ENCODE results near the gene YPEL3.
"Not testable (repeated sequence)": the region's sequence is repeated elsewhere in the genome, so short reads cannot be mapped to it uniquely, and the experiment has no call there.

YPEL3 gene, protein sequence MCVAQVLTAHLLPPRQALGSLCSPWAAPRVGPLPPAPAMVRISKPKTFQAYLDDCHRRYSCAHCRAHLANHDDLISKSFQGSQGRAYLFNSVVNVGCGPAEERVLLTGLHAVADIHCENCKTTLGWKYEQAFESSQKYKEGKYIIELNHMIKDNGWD

DNA sequence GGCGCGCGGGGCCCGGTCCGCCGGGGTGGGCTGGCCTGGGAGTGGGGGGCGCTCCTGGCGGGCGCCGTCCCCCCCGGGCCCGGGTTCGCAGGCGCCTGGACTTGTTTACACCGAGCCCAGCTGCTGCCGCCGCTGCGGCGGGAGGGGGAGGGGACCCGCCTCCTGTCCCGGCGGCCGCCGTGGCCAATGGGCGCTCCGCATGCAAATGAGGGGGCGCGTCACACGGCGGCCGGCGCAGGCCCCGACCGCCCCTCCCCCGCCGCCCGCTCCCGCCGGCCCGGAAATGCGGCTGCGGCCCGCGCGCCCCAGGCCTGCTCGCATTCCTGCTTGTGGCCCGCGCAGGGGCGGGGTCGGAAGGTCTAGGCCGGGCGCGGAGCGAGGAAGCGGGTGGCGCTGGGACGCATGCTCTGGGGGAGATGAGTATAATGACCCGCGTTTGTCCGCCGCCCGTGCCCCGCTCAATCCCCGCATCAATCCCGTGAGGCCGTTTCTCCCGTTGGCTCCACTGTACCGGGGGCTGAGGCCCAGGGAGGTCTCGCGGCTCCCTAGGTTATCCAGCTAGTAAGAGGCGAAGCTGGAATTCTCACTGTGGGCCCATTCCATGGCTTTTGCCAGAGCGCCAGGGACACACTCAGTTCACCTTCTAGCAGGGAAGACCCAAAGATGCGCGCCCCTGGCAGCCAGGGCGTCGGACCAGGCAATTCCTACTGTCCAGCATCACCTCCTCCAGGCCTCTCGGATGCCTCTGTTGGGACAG is at the start of gene YPEL3:
YPEL3 (minus strand) TSS at position 109 of the 757 bp plus-strand sequence. CDS start 731 bp downstream, outside the sequence.
- H3K27me3 Mint-ChIP-seq: no peaks in the 10 kb centered on the region

DNA sequence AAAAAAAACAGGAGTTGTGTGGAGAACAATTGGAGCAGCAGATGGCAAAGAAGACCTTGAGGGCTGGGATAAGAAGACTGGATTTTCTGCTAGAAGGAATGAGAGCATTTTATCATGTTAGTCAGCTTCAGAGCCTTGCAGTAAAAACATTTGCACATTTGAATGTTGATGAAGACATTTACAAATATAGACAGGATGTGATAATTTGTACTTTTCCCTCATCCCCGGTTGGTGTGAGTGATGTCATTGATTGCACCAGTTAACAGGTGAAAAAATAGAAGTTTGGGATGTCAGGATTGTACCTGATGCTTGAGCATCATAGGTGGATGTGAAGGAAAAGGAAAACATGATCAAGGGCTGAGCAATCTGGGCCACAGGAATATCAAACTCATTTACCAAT is 49.6 kb upstream of the YPEL3 start:
- H3K27ac Mint-ChIP-seq: no peak overlapping the region
- no peaks in the 10 kb centered on the region for H3K36me3 Mint-ChIP-seq
- H3K9me3 Mint-ChIP-seq: peaks cover 5% of the 10 kb centered on the region
- peaks cover 13% of the 10 kb centered on the region for H3K4me1 Mint-ChIP-seq
- H3K4me3 Mint-ChIP-seq: no peak overlapping the region
- no peaks in the 10 kb centered on the region for H3K27me3 Mint-ChIP-seq

More for the DNA sequence above, at the start of gene YPEL3:
- Mint-ChIP-seq H3K36me3 (peaks cover 8% of the 10 kb centered on the region), H3K9me3 (peaks cover 5% of the 10 kb centered on the region), H3K27ac (peak within 1 kb of the TSS; percentile 84), H3K4me1 (peaks cover 31% of the 10 kb centered on the region), H3K4me3 (peak within 1 kb of the TSS; percentile 78)

DNA sequence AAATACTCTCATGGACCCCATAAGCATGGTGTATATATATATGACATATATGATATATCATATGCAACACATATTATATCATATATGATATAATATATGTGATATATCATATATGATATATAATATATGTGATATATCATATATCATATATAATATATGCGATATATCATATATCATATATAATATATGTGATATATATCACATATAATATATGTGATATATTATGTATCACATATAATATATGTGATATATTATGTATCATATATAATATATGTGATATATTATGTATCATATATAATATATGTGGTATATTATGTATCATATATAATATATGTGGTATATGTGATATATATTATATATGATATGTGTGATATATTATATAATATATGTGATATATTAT is 48.9 kb upstream of the YPEL3 start:
- peaks cover 19% of the 10 kb centered on the region for H3K4me1 Mint-ChIP-seq
- no peaks in the 10 kb centered on the region for H3K36me3 Mint-ChIP-seq
- no peak overlapping the region for H3K27ac Mint-ChIP-seq
- no peak overlapping the region for H3K4me3 Mint-ChIP-seq
- H3K27me3 Mint-ChIP-seq: no peaks in the 10 kb centered on the region
- H3K9me3 Mint-ChIP-seq: peaks cover 5% of the 10 kb centered on the region

DNA sequence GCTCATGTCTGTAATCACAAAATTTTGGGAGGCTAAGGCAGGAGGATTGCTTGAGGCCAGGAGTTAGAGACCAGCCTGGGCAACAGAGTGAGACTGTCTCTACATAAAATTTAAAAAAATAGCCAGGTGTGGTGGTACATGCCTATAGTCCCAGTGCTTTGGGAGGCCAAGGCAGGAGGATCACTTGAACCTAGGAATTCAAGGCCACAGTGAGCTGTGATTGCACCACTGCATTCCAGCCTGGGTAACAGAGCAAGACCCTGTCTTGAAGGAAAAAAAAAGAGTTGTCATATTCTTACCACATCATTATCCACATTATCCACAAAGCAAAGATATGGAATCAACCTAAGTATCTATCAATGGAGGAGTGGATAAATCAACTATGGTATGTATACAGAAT is 48.0 kb upstream of the YPEL3 start:
- H3K36me3 Mint-ChIP-seq: no peaks in the 10 kb centered on the region
- H3K4me1 Mint-ChIP-seq: peaks cover 28% of the 10 kb centered on the region
- H3K27me3 Mint-ChIP-seq: no peaks in the 10 kb centered on the region
- no peak overlapping the region for H3K27ac Mint-ChIP-seq
- no peak overlapping the region for H3K4me3 Mint-ChIP-seq
- H3K9me3 Mint-ChIP-seq: no peaks in the 10 kb centered on the region

DNA sequence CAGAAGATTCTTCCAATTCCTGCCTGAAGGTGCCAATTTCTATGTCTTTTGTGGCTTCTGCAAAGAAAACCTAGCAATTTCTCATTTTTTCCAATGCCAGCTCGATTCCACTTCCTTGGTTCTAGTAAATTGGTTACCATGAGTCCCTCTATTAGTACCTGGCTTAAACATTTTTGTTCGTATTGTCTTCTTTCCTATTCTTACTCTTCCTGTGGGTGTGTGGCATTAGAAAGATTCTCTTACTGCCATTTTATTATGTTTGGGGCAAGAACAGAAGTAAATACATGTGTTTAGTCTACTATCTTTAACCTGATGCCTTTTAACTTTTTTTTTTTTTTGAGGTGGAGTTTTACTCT is 47.3 kb upstream of the YPEL3 start:
- H3K27ac Mint-ChIP-seq: no peak overlapping the region
- H3K4me3 Mint-ChIP-seq: no peak overlapping the region
- H3K36me3 Mint-ChIP-seq: no peaks in the 10 kb centered on the region
- no peaks in the 10 kb centered on the region for H3K27me3 Mint-ChIP-seq
- H3K4me1 Mint-ChIP-seq: peaks cover 29% of the 10 kb centered on the region
- no peaks in the 10 kb centered on the region for H3K9me3 Mint-ChIP-seq

DNA sequence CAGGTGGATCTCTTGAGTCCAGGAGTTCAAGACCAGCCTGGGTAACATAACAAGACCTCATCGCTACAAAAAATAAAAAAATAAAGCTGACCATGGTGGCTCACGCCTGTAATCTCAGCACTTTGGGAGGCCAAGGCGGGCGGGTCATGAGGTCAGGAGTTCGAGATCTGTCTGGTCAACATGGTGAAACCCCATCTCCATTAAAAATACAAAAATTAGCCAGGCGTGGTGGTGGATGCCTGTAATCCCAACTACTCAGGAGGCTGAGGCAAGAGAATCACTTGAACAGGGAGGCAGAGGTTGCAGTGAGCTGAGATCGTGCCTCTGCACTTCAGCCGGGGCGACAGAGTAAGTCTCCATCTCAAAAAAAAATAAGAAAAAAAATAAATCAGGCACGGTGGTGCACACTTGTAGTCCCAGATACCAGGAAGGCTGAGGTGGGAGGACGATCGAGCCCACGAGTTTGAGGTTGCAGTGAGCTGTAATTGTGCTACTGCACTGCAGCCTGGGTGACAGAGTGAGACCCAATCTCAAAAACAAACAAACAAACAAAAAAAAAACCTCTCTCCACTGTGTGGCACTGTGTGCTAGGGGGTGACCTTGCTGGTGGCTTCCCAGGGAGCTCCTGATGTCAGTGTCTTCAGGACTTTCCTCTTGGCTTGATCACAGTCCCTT is 46.8 kb upstream of the YPEL3 start:
- Mint-ChIP-seq H3K4me1 (peaks cover 29% of the 10 kb centered on the region), H3K27ac (no peak overlapping the region), H3K9me3 (no peaks in the 10 kb centered on the region), H3K27me3 (no peaks in the 10 kb centered on the region), H3K4me3 (no peak overlapping the region), H3K36me3 (no peaks in the 10 kb centered on the region)

DNA sequence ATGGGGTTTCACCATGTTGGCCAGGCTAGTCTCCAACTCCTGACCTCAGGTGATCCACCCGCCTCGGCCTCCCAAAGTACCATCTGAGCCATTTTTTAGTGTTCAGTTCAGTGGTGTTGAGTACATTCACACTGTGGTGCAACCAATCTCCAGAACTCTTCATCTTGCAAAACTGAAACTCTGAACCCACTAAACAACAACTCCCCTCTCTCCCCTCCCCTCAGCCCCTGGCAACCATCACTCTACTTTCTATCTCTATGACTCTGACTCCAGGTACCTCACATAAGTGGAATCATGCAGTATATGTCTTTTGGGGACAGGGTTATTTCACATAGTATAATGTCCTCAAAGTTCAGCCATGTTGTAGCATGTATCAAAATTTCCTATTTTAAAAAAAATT is 45.7 kb upstream of the YPEL3 start:
- peaks cover 29% of the 10 kb centered on the region for H3K4me1 Mint-ChIP-seq
- H3K9me3 Mint-ChIP-seq: no peaks in the 10 kb centered on the region
- no peaks in the 10 kb centered on the region for H3K27me3 Mint-ChIP-seq
- H3K36me3 Mint-ChIP-seq: no peaks in the 10 kb centered on the region
- no peak overlapping the region for H3K4me3 Mint-ChIP-seq
- H3K27ac Mint-ChIP-seq: peak overlapping the region; percentile 77

DNA sequence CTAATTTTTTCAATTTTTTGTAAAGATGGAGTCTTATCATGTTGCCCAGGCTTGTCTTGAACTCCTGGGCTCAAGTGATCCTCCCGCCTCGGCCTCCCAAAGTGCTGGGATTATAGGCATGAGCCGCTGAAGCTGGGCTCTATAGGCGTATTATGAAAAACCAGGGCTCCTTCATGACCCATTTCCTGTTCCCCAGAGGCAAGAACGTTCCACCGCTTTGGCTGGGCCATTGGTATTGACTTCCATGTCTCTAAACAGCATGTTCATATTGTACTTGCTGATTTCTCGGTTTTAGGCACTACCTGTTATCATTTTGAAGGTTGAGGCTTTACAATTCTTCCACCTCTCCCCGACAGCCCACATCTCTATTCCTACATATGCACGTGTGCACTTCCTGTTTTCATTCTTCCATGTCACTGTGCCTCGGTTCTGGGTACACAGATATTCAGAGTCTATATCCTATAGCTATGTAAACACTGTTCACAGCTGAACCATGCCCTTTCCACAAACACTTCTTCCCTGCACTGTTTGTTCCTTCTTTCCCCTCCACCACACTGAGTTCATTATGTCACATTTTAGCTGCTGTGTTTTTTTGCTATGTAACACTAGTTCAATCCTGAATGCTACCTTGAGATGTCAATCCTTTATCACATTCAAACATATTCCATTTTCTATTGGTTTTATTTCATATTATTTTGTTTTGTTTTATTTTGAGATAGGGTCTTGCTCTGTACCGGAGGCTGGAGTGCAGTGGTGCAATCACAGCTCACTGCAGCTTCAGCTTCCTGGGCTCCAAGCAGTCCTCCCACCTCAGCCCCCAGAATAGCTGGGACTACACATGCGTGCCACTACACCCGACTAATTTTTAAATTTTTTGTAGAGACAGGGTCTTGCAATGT is 43.8 kb upstream of the YPEL3 start:
- H3K4me3 Mint-ChIP-seq: peak overlapping the region; percentile 53
- no peaks in the 10 kb centered on the region for H3K9me3 Mint-ChIP-seq
- no peaks in the 10 kb centered on the region for H3K36me3 Mint-ChIP-seq
- H3K4me1 Mint-ChIP-seq: peaks cover 29% of the 10 kb centered on the region
- H3K27ac Mint-ChIP-seq: peak overlapping the region; percentile 92
- H3K27me3 Mint-ChIP-seq: no peaks in the 10 kb centered on the region

DNA sequence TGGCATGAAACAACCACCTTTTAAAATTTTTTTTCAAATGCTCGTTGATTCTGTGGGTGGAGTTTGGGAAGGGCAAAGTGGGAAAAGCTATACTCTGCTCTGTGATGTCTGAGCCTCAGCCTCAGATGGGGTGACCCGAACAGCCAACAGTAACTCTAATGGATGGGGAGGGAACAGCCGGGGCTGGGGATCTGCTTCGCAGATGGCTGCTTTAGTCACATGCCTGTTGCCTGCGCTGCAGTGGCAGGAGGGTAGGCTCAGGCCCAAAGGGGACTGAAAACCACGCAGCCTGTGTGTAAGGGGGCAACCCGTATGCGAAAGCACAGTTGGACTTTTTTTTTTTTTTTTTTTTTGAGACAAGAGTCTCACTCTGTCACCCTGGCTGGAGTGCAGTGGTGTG is 41.9 kb upstream of the YPEL3 start:
- no peaks in the 10 kb centered on the region for H3K27me3 Mint-ChIP-seq
- H3K9me3 Mint-ChIP-seq: no peaks in the 10 kb centered on the region
- H3K4me1 Mint-ChIP-seq: peaks cover 22% of the 10 kb centered on the region
- H3K36me3 Mint-ChIP-seq: no peaks in the 10 kb centered on the region
- H3K4me3 Mint-ChIP-seq: no peak overlapping the region
- no peak overlapping the region for H3K27ac Mint-ChIP-seq

DNA sequence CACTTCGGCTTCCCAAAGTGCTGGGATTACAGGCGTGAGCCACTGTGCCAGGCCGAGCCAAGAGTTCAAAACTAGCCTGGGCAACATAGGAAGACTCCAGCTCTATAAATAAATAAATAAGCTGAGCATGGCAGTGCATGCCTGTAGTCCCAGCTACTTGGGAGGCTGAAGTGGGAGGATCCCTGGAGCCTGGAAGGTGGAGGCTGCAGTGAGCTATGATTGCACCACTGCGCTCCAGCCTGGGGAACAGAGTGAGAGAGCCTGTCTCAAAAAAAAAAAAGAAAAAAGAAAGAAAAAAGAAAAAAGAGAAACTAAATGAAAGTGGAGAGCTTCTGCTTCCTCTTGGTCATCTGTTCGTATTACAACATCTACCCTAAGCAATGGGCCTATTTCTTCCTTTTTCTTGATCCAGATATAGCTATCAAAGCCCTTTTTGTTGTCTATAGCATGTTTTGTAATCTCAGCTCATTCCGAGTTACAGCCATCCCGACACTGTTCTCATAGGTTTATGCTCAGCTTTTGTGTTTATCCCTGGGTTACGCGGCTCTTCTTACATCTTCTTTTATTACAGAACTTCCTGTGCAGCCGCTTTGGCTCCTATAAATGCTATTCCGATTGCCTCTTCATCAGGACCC is 41.1 kb upstream of the YPEL3 start:
- H3K27ac Mint-ChIP-seq: no peak overlapping the region
- H3K36me3 Mint-ChIP-seq: no peaks in the 10 kb centered on the region
- H3K9me3 Mint-ChIP-seq: no peaks in the 10 kb centered on the region
- peaks cover 20% of the 10 kb centered on the region for H3K4me1 Mint-ChIP-seq
- H3K27me3 Mint-ChIP-seq: no peaks in the 10 kb centered on the region
- no peak overlapping the region for H3K4me3 Mint-ChIP-seq

DNA sequence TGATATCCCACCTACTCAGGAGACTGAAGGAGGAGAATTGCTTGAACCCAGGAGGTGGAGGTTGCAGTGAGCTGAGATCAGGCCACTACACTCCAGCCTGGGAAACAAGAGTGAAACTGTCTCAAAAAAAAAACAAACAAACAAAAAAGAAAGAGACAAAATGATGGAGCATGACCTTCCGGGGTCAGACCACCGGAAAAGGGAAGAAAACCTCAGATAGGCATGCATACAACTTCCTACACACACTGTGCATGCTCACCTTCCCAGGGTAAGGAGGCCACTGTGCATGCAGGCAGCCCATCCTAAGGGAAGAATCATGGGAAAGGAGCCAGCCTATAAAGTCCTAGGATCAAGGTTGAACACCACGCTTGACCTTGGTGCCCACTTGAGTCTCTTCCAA is 36.6 kb upstream of the YPEL3 start:
- Mint-ChIP-seq H3K27ac (no peak overlapping the region), H3K9me3 (no peaks in the 10 kb centered on the region), H3K36me3 (no peaks in the 10 kb centered on the region), H3K27me3 (no peaks in the 10 kb centered on the region), H3K4me3 (no peak overlapping the region), H3K4me1 (peaks cover 4% of the 10 kb centered on the region)

DNA sequence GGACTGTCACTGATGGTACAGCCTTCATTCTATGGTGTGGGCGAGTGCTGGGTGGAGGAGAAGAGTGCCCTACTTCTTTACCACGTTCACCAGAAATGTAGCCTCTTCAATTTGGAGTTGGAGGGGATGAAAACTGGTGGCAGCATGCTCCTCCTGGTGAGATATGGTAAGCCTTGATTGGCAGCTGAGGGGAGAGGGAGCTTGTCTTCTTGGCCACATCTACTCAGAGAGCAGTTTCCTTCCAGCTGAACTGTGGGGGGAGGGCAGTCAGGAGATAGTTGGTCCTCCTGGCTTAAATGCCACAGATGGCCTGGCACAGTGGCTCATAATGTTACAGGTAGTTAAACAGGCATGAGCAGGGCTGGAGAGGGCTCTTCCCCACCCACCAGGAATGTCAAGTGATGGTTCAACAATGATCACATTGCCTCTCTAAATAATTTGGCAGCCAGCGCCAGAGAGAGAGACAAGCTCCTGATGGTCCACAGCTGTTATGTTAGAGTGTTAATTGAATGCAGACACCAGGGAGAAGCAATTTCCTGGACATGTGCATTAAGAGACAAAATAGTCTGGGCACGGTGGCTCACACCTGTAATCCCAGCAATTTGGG is 36.0 kb upstream of the YPEL3 start:
- no peak overlapping the region for H3K27ac Mint-ChIP-seq
- no peaks in the 10 kb centered on the region for H3K36me3 Mint-ChIP-seq
- no peaks in the 10 kb centered on the region for H3K9me3 Mint-ChIP-seq
- H3K4me1 Mint-ChIP-seq: peaks cover 4% of the 10 kb centered on the region
- no peak overlapping the region for H3K4me3 Mint-ChIP-seq
- H3K27me3 Mint-ChIP-seq: no peaks in the 10 kb centered on the region

DNA sequence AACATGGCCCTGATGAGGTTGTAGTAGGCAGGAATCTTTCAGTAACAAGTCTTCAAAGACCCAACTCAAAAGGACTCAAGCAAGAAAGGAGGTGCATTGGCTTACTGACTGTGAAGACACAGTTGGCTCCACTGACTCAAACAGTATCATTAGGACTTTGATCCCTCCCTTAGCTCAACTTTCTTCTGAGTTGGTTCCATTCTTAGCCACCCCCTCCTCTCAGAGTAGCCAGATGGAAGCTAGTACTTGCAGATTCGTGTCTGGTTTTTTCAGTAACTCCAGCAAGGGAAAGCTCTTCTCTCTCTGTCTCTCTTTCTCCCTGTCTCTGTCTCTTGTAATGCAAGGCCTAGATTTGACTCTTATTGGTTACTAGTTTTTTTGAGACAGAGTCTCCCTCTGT is 32.0 kb upstream of the YPEL3 start:
- H3K4me1 Mint-ChIP-seq: peaks cover 4% of the 10 kb centered on the region

DNA sequence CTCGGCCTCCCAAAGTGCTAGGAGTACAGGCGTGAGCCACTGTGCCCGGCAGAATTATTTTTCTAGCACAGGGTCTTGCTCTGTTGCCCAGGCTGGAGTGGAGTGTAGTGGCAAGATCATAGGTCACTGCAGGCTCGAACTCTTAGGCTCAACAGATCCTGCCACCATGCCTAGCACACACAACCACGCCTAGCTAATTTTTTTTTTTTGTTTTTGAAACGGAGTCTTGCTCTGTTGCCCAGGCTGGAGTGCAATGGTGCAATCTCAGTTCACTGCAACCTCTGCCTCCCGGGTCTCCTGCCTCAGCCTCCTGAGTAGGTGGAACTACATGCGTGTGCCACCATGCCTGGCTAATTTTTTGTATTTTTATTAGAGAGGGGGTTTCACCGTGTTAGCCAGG is 29.7 kb upstream of the YPEL3 start:
- H3K27me3 Mint-ChIP-seq, H3K36me3 Mint-ChIP-seq, H3K4me3 Mint-ChIP-seq: not testable (repeated sequence)

More for the DNA sequence above, 32.0 kb upstream of the YPEL3 start:
- Mint-ChIP-seq H3K27me3 (no peaks in the 10 kb centered on the region), H3K9me3 (no peaks in the 10 kb centered on the region), H3K4me3 (no peak overlapping the region), H3K36me3 (no peaks in the 10 kb centered on the region), H3K27ac (no peak overlapping the region)

DNA sequence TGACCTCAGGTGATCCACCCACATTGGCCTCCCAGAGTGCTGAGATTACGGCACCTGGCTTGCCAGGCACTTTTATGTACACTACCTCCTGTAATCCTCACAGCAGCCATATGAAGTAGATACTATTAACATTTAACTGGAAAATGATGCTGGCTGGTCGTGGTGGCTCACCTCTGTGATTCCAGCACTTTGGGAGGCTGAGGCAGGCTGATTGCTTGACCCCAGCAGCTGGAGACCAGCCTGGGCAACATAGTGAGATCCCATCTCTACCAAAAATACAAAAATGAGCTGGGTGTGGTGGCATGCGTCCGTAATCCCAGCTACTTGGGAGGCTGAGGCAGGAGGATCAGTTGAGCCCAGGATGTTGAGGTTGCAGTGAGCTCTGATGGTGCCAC is 29.0 kb upstream of the YPEL3 start:
- no peaks in the 10 kb centered on the region for H3K27me3 Mint-ChIP-seq
- no peaks in the 10 kb centered on the region for H3K36me3 Mint-ChIP-seq
- H3K9me3 Mint-ChIP-seq: no peaks in the 10 kb centered on the region
- H3K4me3 Mint-ChIP-seq: no peak overlapping the region
- H3K4me1 Mint-ChIP-seq: peaks cover 16% of the 10 kb centered on the region
- no peak overlapping the region for H3K27ac Mint-ChIP-seq

More for the DNA sequence above, 29.7 kb upstream of the YPEL3 start:
- H3K4me1 Mint-ChIP-seq: peaks cover 13% of the 10 kb centered on the region
- H3K9me3 Mint-ChIP-seq, H3K27ac Mint-ChIP-seq: not testable (repeated sequence)

Measured in activated naive CD4-positive, alpha-beta T cell treated with anti-CD3 and anti-CD28 coated beads, Interleukin-2, amount 50 U/mL, for 24 hours (primary cell).